ENCODE data around the gene CEP41.

CEP41 gene

DNA sequence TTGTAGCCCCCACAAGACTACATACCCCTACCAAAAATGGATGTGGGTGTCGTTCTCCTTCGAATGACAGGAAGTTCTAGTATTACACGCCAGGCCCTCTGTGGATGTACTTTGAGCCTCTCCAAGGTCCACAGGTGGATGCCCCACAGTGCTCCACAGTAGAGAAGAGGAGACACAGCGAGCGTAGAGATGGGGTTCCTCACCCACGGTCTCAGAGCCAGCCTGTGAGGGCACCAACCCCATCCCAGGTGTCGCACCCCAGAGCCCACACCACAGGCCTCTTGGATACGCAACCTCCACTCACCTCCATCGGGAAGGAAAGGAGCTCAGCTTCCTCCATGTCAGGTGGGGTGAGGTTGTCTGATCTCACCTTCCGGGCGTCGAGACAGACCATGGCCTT, 93.9 kb downstream of the CEP41 start:
- no peak for DNase-seq

DNA sequence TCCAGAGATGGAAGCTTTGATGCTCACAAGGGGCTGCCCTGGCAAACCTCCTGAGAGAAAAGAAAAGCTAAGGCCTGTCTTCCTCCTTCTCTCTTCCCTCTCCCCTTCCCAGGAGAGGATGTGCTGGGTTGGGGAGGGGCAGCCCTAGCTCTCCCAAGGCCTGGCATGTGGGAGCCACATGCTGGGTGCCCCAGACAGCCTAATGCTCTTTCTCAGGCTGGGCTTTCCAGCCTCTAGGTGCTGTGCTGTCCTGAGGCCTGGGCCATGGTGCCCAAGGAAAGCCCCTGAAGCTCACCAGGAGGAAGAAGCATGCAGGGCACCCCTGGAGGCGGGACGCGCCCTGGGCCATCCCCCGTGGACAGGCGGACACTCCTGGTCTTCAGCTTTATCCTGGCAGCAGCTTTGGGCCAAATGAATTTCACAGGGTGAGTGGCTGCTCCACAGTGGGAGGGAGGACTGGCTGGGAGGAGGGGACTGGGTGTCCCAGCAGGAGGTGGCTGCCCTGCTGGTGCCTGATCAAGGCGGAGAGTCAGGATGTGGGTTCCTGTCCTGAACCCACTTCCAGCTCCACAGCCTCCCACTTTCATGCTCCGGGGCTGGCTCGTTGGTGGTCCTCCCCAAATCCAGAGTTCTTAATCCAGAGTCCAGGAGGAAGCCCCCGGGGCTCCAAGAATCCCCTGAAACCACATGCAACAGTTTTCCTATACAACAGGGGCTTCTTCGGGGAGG, 94.5 kb downstream of the CEP41 start:
- no peak for DNase-seq

DNA sequence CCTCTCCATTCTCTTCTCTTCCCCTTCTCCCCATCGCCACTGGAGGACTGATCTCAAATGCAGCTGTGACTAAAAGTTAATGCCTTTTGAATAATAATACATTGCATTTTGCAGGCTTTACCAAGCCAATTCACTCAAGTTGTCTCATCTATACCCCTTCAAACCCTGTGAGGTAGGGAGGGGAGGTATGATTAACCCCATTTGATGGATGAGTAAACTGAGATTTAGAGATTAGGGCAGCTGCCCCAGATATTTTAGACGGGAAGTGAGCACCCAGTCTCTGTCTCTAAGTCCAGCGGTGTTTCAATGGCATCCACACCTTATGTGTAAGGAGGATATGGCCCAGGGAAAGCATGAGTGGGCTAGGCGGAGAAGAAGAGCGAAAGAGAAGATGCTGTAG, 95.1 kb downstream of the CEP41 start:
- no peak for DNase-seq

DNA sequence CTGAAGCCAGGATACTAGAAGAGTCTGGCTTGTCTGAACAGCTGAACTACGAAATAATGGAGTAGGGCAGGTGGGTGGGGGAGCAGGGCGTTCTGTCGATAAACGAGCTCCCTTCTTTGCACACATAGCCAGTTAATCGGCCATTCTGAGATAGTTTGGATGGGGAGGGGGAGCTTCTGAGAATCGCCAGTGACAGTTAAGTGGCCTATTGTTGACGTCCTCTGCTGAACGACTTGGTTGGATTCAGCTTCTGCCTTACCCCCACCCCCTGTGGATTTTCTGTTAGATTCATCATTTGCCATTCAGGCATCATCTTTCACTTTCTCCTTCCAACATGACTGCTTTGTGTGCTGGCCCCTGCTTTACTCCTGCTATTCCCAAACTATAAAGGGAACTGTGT, 95.7 kb downstream of the CEP41 start:
- peak; percentile 38 for DNase-seq

DNA sequence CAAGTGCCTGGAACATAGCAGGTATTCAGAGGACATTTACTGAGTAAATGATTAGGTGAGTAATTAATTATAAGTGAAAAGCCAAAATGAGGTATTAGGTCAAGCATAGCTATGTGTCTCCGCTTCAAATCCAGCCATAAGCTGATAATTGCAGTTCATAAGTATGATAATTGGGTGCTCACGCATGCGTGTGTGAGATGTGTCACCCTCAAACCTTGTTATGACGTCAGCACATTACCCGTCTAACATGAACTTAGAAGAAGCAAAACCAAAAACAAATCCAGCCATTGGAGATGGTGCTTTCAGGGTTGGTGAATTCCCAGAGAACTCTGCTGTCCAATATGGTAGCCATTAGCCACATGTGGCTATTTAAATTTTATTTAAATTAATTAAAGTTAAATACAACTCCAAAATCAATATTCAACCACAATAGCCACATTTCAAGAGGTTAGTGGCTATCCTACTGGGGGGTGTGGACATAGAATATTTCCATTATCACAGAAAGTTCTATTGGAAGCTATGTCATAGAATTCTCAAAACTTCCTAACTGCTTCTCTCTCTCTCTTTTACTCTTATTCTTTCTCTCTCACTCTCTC, 96.4 kb downstream of the CEP41 start, which contains the start of gene CPA5:
Gene CPA5, plus strand, starts transcription at position 546 of the 596 bp plus-strand sequence. CDS start 1,670 bp downstream, outside the sequence.
- no peak for DNase-seq

Data from NCI-H2029 treated with DMSO at 0.1 percent for 48 hours (cell line).